Right atrium auricular region (tissue), 2 donors: ENCODE measurements around the gene CARMIL1. TPM values are rescaled to one million over a fixed set of nuclear protein-coding genes. Genes with fewer than 3 reads are reported as not detected.

Source experiments
- DNase-seq: peaks from one replicate; pipeline ENCODE4 v3.0.0-alpha.2; 2019; ENCODE audit warnings: low spot score
- H3K27ac ChIP-seq, 2 donors: fragments of 200-600 bp; sonication (generic); 1 replicate in 1 of 2; 2 replicates in 1 of 2; pipeline ENCODE4 v1.5.1; 2016 to 2019
- H3K27me3 ChIP-seq, 2 donors: fragments of 200-600 bp; sonication (generic); one replicate each; pipeline versions ENCODE4 v1.5.1 to v1.6.0; 2017 to 2019
- H3K36me3 ChIP-seq: fragments of 200-600 bp; sonication (generic); one replicate; pipeline ENCODE4 v1.5.1; 2016
- H3K4me1 ChIP-seq, 2 donors: fragments of 200-600 bp; sonication (generic); one replicate each; pipeline versions ENCODE4 v1.5.1 to v1.6.0; 2017 to 2019
- H3K4me3 ChIP-seq, 2 donors: fragments of 200-600 bp; sonication (generic); 1 replicate in 1 of 2; 2 replicates in 1 of 2; pipeline ENCODE4 v1.5.1; 2017 to 2019; ENCODE audit warnings: mild to moderate bottlenecking in 1 of 2, moderate library complexity in 1 of 2
- H3K9me3 ChIP-seq, 2 donors: fragments of 200-600 bp; sonication (generic); one replicate each; pipeline ENCODE4 v1.5.1; 2019
- CTCF ChIP-seq, 2 donors: fragments of 200-600 bp; sonication (generic); IDR thresholded peaks; one replicate each; pipeline ENCODE4 v1.5.1; 2019; ENCODE audit warnings: antibody characterized with exemption in 2 of 2
- total RNA-seq, 2 donors: library from RNA; depleted of rRNA; stranded (reverse); fragments of >200 nt; gene quantifications; one replicate each; pipeline ENCODE4 v1.1.0, GENCODE V29; 2016

Gene CARMIL1
- total RNA-seq, 2 donors from 2014 or later, result 7.9 to 29.4 TPM

- TF ChIP-seq CTCF (IDR thresholded peaks at IDR 0.05), result no peak
- Histone ChIP-seq H3K4me3 (no peak overlapping the region), H3K4me1 (peaks cover 0 to 55% of the 10 kb centered on the region in 2 donors), H3K27me3 (no peaks in the 10 kb centered on the region), H3K36me3 (no peaks in the 10 kb centered on the region), H3K27ac (no peak overlapping the region), H3K9me3 (no peaks in the 10 kb centered on the region)
- DNase-seq, result no peak
Observed at GRCh38 chr6:25417046-25417605, 138.0 kb downstream of the CARMIL1 start.

GRCh38 chr6:25418454-25419052, 139.4 kb downstream of the CARMIL1 start:
- Histone ChIP-seq H3K9me3 (no peaks in the 10 kb centered on the region), H3K27me3 (no peaks in the 10 kb centered on the region), H3K27ac (peak overlapping the region in 1 of 2 donors; percentile 52), H3K36me3 (no peaks in the 10 kb centered on the region), H3K4me1 (peaks cover 0 to 44% of the 10 kb centered on the region in 2 donors), H3K4me3 (no peak overlapping the region)
- no peak for TF ChIP-seq CTCF (IDR thresholded peaks at IDR 0.05)
- DNase-seq, result no peak

GRCh38 chr6:25419879-25420278, 140.7 kb downstream of the CARMIL1 start:
- peaks cover 0 to 31% of the 10 kb centered on the region in 2 donors for H3K4me1 ChIP-seq
- H3K36me3 ChIP-seq, result no peaks in the 10 kb centered on the region
- H3K27me3 ChIP-seq, result no peaks in the 10 kb centered on the region
- no peak for TF ChIP-seq CTCF (IDR thresholded peaks at IDR 0.05)
- H3K4me3 ChIP-seq, result no peak overlapping the region
- DNase-seq, result no peak
- H3K9me3 ChIP-seq, result no peaks in the 10 kb centered on the region
- H3K27ac ChIP-seq, result no peak overlapping the region

GRCh38 chr6:25423358-25423757, 144.2 kb downstream of the CARMIL1 start:
- TF ChIP-seq CTCF (IDR thresholded peaks at IDR 0.05), result no peak
- DNase-seq, result no peak
- Histone ChIP-seq H3K27ac (no peak overlapping the region), H3K36me3 (no peaks in the 10 kb centered on the region), H3K4me1 (peaks cover 0 to 8% of the 10 kb centered on the region in 2 donors), H3K4me3 (no peak overlapping the region), H3K27me3 (no peaks in the 10 kb centered on the region), H3K9me3 (no peaks in the 10 kb centered on the region)

- Histone ChIP-seq H3K27me3 (no peaks in the 10 kb centered on the region), H3K9me3 (no peaks in the 10 kb centered on the region), H3K27ac (no peak overlapping the region), H3K4me3 (no peak overlapping the region), H3K4me1 (no peaks in the 10 kb centered on the region), H3K36me3 (no peaks in the 10 kb centered on the region)
- DNase-seq, result no peak
- no peak for TF ChIP-seq CTCF (IDR thresholded peaks at IDR 0.05)
Observed at GRCh38 chr6:25424303-25424702, 145.1 kb downstream of the CARMIL1 start.

- Histone ChIP-seq H3K36me3 (no peaks in the 10 kb centered on the region), H3K27me3 (no peaks in the 10 kb centered on the region), H3K4me1 (no peaks in the 10 kb centered on the region), H3K4me3 (no peak overlapping the region), H3K9me3 (no peaks in the 10 kb centered on the region), H3K27ac (no peak overlapping the region)
- no peak for TF ChIP-seq CTCF (IDR thresholded peaks at IDR 0.05)
- no peak for DNase-seq
Observed at GRCh38 chr6:25427549-25427948, 148.4 kb downstream of the CARMIL1 start.
